Umbilical cord (tissue), 2 donors: ENCODE measurements around the gene GPR25. TPM values are rescaled to one million over a fixed set of nuclear protein-coding genes. Genes with fewer than 3 reads are reported as not detected.
A peak's percentile ranks its signal among the peaks of the same experiment; 100 is the strongest.

Source experiments
- DNase-seq: peaks from one replicate; pipeline ENCODE4 v3.0.0-alpha.2; 2015; ENCODE audit warnings: low spot score
- total RNA-seq: library from RNA; depleted of rRNA; stranded (reverse); fragments of >200 nt; gene quantifications from one replicate; pipeline ENCODE4 v1.2.3, GENCODE V29; 2014; ENCODE audit warnings: low replicate concordance; ENCODE audit not compliant: insufficient read depth

The GPR25 gene
- total RNA-seq: not detected

GRCh38 chr1:200872446-200873115, at the start of gene GPR25:
GPR25 (plus strand) TSS chr1:200872981; CDS start chr1:200873038, 57 bp downstream.
- DNase-seq: no peak

GRCh38 chr1:200831091-200831490, 41.7 kb upstream of the GPR25 start:
- no peak for DNase-seq

GRCh38 chr1:200834383-200834782, 38.4 kb upstream of the GPR25 start:
- no peak for DNase-seq

DNA sequence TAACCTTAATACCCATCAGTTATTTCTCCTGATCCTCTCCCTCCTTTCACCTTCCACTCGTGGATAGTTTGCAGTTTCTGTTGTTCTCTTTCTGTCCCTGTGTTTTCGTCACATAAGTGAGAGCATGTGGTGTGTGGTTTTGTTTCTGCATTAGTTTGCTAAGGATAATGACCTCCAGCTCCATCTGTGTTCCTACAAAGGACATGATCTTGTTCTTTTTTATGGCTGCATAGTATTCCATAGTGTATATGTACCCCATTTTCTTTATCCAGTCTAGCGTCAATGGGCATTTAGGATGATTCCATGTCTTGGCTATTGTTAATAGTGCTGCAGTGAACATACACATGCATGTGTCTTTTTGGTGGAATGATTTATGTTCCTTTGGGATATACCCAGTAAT, 36.6 kb upstream of the GPR25 start:
- no peak for DNase-seq

DNA sequence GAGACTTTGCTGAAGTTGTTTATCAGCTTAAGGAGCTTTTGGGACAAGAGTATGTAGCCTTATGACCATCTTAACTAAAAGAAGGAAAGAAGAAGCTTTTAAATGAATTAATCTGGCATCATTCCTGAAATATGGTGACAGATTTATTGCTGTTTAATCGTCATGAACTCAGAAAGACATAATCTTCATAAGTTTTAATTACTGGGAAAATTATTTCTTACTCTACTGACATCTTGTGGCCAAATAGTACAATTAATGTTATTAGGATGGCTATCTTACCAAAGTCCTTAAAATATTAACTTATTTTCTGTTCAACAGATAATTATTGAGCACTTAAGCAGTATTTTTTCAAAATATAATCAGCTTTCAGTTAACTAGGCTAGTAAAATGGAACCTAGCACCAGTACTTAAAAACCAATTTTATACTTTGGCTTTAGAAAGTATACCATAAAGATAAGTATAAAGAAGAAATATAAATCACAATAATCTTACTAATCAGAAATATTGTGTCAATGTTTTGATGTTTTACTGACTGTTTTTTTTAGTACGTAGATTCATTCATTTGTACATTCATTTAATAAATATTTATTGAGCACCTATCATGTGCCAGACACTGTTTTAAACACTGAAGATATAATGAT, 34.7 kb upstream of the GPR25 start:
- no peak for DNase-seq

GRCh38 chr1:200838676-200839445, 33.9 kb upstream of the GPR25 start:
- no peak for DNase-seq

- DNase-seq: no peak
Measured at GRCh38 chr1:200845360-200845759, 27.4 kb upstream of the GPR25 start.

DNA sequence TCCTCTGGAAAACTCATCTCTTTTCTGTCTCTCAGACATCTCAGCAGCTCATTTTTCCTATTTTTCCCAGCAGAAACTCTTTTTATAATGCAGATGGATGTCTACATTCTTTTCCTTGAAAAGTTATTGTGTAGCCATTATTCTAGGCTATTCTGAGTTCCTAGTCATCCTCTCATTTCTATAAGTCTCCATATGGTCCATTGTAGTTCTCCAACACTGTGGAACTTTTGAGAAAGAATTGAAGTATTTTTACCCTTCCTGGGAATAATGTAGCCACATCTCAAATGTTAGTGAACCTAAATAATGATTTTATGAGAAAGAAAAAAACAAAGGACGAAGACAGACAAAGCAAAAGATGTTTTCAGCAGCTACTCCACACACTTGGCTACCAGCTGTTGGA, 26.4 kb upstream of the GPR25 start:
- DNase-seq: no peak

DNA sequence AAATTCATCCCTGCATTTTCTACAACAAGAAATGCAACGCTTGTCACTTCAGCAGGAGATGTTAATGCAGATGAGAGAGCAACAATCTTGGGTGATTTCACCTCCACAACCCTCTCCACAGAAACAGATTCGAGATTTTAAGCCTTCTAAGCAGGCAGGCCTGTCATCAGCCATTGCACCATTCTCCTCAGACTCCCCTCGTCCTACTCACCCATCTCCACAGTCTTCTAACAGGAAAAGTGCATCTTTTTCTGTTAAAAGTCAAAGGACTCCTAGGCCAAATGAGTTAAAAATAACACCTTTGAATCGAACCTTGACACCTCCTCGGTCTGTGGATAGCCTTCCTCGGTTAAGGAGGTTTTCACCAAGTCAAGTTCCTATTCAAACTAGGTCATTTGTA, 23.4 kb upstream of the GPR25 start:
- no peak for DNase-seq

DNA sequence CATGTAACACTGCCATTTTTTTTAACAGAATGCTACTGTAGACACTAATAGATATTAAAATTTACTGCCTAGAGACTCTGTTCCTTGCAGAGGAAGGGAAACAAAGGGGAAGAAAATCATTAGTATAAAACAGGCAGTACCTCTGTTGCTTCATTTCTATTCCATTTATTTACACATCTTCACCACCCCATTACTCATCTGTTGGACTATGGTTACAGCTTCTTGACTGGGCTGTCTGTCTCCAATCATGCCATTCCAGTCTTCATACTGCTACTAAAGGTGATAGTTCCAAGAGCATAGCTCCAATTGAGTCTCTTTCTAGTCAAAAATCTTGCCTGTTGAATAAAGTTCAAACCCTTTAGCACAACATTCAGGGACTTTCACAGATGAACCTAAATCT, 22.2 kb upstream of the GPR25 start:
- DNase-seq: no peak

- DNase-seq: peak; percentile 88
Measured at GRCh38 chr1:200856716-200857357, 15.9 kb upstream of the GPR25 start.

- no peak for DNase-seq
Measured at GRCh38 chr1:200857804-200858203, 15.0 kb upstream of the GPR25 start.

- no peak for DNase-seq
Measured at GRCh38 chr1:200861937-200862647, 10.7 kb upstream of the GPR25 start.

- DNase-seq: no peak
Measured at GRCh38 chr1:200862713-200863415, 9.9 kb upstream of the GPR25 start.

- no peak for DNase-seq
Measured at GRCh38 chr1:200866116-200866515, 6.7 kb upstream of the GPR25 start.

GRCh38 chr1:200866521-200866920, 6.3 kb upstream of the GPR25 start:
- DNase-seq: no peak

- DNase-seq: no peak
Measured at GRCh38 chr1:200867018-200867811, 5.6 kb upstream of the GPR25 start.

DNA sequence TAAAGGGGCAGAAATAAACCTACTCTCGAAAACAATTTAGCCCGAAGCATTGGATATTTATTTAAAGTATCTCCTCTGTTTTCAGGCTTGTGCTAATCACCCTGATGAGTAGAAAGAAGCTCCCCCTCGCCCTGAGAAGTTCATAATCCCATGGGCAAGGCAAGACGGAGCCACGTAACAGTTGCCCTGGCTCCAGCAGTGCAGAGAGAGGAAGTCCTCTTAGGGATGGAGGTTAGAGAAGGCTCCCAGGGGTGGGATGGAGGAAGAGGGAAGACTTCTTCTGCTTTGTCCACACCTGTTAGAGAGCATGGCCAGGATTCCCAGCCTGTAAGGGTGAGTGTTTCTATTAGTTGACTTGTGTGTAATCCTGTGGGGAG, 3.4 kb upstream of the GPR25 start:
- DNase-seq: no peak

- DNase-seq: no peak
Measured at GRCh38 chr1:200869753-200870391, 2.9 kb upstream of the GPR25 start.
